T-cell (primary cell): ENCODE data around the gene SLC44A5. TPM values are rescaled to one million over a fixed set of nuclear protein-coding genes. Genes with fewer than 3 reads are reported as not detected.

Experiments
- ATAC-seq, 4 experiments: fragments of 200-7000 bp in 3 of 4; fragments of 150-1000 bp in 1 of 4; cut with Tn5 transposase; replicated peaks in 1 of 4; 1 replicate in 3 of 4; 2 replicates in 1 of 4; pipeline ENCODE4 v1.10.0; 2021; ENCODE audit warnings: moderate library complexity in 3 of 4, mild to moderate bottlenecking in 2 of 4, moderate number of reproducible peaks in 1 of 4
- CTCF ChIA-PET, 2 donors: fragments of 300-600 bp; sonication (Branson Sonifier 250); formaldehyde crosslinking; loops; one replicate each; lab custom pipeline; 2022; ENCODE audit warnings: antibody characterized with exemption in 2 of 2; lab: Charles Lee
- POLR2A ChIA-PET, 2 donors: fragments of 300-600 bp; sonication (Branson Sonifier 250); formaldehyde crosslinking; loops; one replicate each; lab custom pipeline; 2022; ENCODE audit warnings: antibody characterized with exemption in 2 of 2; lab: Charles Lee
- DNase-seq, 35 experiments: peaks; one replicate each; pipeline versions ENCODE4 v3.0.0 to v3.0.0-alpha.2; 2013 to 2023
- H3K27ac ChIP-seq: one replicate; pipeline ENCODE4 v1.5.1; 2013; ENCODE audit warnings: low read length
- H3K27me3 ChIP-seq, 2 experiments: replicated peaks in 1 of 2; 1 replicate in 1 of 2; 2 replicates in 1 of 2; pipeline versions ENCODE4 v1.6.1 to v1.7.0; 2013; ENCODE audit warnings: low read length in 1 of 2, mixed read lengths in 1 of 2; ENCODE audit not compliant: control insufficient read depth in 2 of 2, insufficient read depth in 2 of 2; ENCODE audit errors: extremely low read depth in 1 of 2
- H3K36me3 ChIP-seq, 2 donors: 1 replicate in 1 of 2; 2 replicates in 1 of 2; pipeline versions ENCODE4 v1.6.1 to v1.7.0; 2013; ENCODE audit warnings: low read length in 1 of 2; ENCODE audit not compliant: control insufficient read depth in 2 of 2, insufficient read depth in 1 of 2; ENCODE audit errors: extremely low read depth in 1 of 2
- H3K4me1 ChIP-seq, 2 experiments: 1 replicate in 1 of 2; 2 replicates in 1 of 2; pipeline versions ENCODE4 v1.6.1 to v1.7.0; 2013; ENCODE audit warnings: low read length in 2 of 2, mixed read lengths in 1 of 2; ENCODE audit not compliant: insufficient read depth in 2 of 2, control insufficient read depth in 1 of 2; ENCODE audit errors: extremely low read depth in 1 of 2
- H3K4me3 ChIP-seq, 2 donors: 1 replicate in 1 of 2; 2 replicates in 1 of 2; pipeline versions ENCODE4 v1.5.1 to v1.7.0; 2013; ENCODE audit warnings: mild to moderate bottlenecking in 2 of 2, low read length in 1 of 2, moderate library complexity in 1 of 2; ENCODE audit not compliant: control insufficient read depth in 1 of 2; ENCODE audit errors: extremely low read depth in 1 of 2
- H3K9me3 ChIP-seq: 2 replicates; pipeline ENCODE4 v1.7.0; 2013
- H3K27ac Mint-ChIP-seq, 2 donors: one replicate each; pipeline ENCODE4 v1.8.0; 2020 to 2021; ENCODE audit warnings: mild to moderate bottlenecking in 2 of 2, mixed read lengths in 2 of 2
- H3K27me3 Mint-ChIP-seq, 2 donors: one replicate each; pipeline ENCODE4 v1.8.0; 2021 to 2022; ENCODE audit warnings: mixed read lengths in 2 of 2
- H3K36me3 Mint-ChIP-seq: one replicate; pipeline ENCODE4 v1.8.0; 2021; ENCODE audit warnings: mixed read lengths
- H3K4me1 Mint-ChIP-seq, 3 donors: one replicate each; pipeline ENCODE4 v1.8.0; 2020 to 2022; ENCODE audit warnings: mixed read lengths in 3 of 3, mild to moderate bottlenecking in 1 of 3
- H3K4me3 Mint-ChIP-seq, 3 donors: one replicate each; pipeline ENCODE4 v1.8.0; 2020 to 2022; ENCODE audit warnings: mild to moderate bottlenecking in 3 of 3, mixed read lengths in 3 of 3, moderate library complexity in 3 of 3
- H3K9me3 Mint-ChIP-seq, 3 donors: one replicate each; pipeline ENCODE4 v1.8.0; 2020 to 2022; ENCODE audit warnings: mixed read lengths in 3 of 3
- WGBS: methylation state at CpG from one replicate; pipeline ENCODE4 v1.1.5; 2013; ENCODE audit warnings: missing lambda C conversion rate; ENCODE audit not compliant: insufficient coverage; 5-methylcytosine and 5-hydroxymethylcytosine counted together
- total RNA-seq, 35 experiments: library from RNA in 6 of 35; stranded (reverse) in 6 of 35; fragments of 120-200 nt in 1 of 35; gene quantifications; one replicate each; pipeline versions ENCODE4 v1.2.1 to v1.2.4 and lab custom pipeline; 2013 to 2026

The SLC44A5 gene
- total RNA-seq, 5 donors from 2014 or later (not counting 1 experiment from before 2014, with no cell fraction given) = 0.06 to 2.4 (median 0.84) TPM; not detected in 1

GRCh38 chr1:75471252-75471651, 139.7 kb downstream of the SLC44A5 start:
- Mint-ChIP-seq H3K27ac (no peak overlapping the region), H3K27me3 (peaks cover 0 to 2% of the 10 kb centered on the region in 2 donors), H3K36me3 (no peaks in the 10 kb centered on the region), H3K9me3 (peaks cover 2 to 6% (median 3%) of the 10 kb centered on the region in 3 donors), H3K4me3 (no peak overlapping the region), H3K4me1 (no peaks in the 10 kb centered on the region)
- POLR2A ChIA-PET = no interaction called here
- no peaks in the 10 kb centered on the region for H3K27me3 ChIP-seq
- no peaks in the 10 kb centered on the region for H3K4me1 ChIP-seq
- CTCF ChIA-PET = no interaction called here
- no peak overlapping the region for H3K4me3 ChIP-seq
- H3K36me3 ChIP-seq = no peaks in the 10 kb centered on the region
- DNase-seq (no peak), ATAC-seq (no peak)
- H3K9me3 ChIP-seq = no peaks in the 10 kb centered on the region
- no CpG with 5 or more reads among the region's 3 CpGs for WGBS
- no peak overlapping the region for H3K27ac ChIP-seq

GRCh38 chr1:75470448-75470847, 140.5 kb downstream of the SLC44A5 start:
- H3K27me3 Mint-ChIP-seq = no peaks in the 10 kb centered on the region
- no peaks in the 10 kb centered on the region for H3K9me3 ChIP-seq
- no peak overlapping the region for H3K27ac Mint-ChIP-seq
- H3K36me3 Mint-ChIP-seq = no peaks in the 10 kb centered on the region
- WGBS = 84% methylated on average over 3 of the region's 6 CpGs
- H3K4me3 ChIP-seq = no peak overlapping the region
- no peaks in the 10 kb centered on the region for H3K4me1 ChIP-seq
- no peaks in the 10 kb centered on the region for H3K4me1 Mint-ChIP-seq
- DNase-seq (no peak), ATAC-seq (no peak)
- no peaks in the 10 kb centered on the region for H3K27me3 ChIP-seq
- H3K36me3 ChIP-seq = no peaks in the 10 kb centered on the region
- H3K9me3 Mint-ChIP-seq = peaks cover 2 to 6% (median 3%) of the 10 kb centered on the region in 3 donors
- H3K4me3 Mint-ChIP-seq = no peak overlapping the region
- no peak overlapping the region for H3K27ac ChIP-seq
- ChIA-PET CTCF (no interaction called here), POLR2A (no interaction called here)

- no peak overlapping the region for H3K27ac Mint-ChIP-seq
- no peak overlapping the region for H3K4me3 Mint-ChIP-seq
- Histone ChIP-seq H3K4me1 (no peaks in the 10 kb centered on the region), H3K4me3 (no peak overlapping the region), H3K27ac (no peak overlapping the region), H3K27me3 (no peaks in the 10 kb centered on the region), H3K36me3 (no peaks in the 10 kb centered on the region), H3K9me3 (no peaks in the 10 kb centered on the region)
- WGBS = no CpG with 5 or more reads among the region's 7 CpGs
- POLR2A ChIA-PET = no interaction called here
- no peaks in the 10 kb centered on the region for H3K4me1 Mint-ChIP-seq
- CTCF ChIA-PET = no interaction called here
- H3K36me3 Mint-ChIP-seq = no peaks in the 10 kb centered on the region
- H3K27me3 Mint-ChIP-seq = no peaks in the 10 kb centered on the region
- no peak for DNase-seq
- peaks cover 3 to 6% (median 5%) of the 10 kb centered on the region in 3 donors for H3K9me3 Mint-ChIP-seq
- no peak for ATAC-seq
Measured at GRCh38 chr1:75469586-75470173, 141.2 kb downstream of the SLC44A5 start.

DNA sequence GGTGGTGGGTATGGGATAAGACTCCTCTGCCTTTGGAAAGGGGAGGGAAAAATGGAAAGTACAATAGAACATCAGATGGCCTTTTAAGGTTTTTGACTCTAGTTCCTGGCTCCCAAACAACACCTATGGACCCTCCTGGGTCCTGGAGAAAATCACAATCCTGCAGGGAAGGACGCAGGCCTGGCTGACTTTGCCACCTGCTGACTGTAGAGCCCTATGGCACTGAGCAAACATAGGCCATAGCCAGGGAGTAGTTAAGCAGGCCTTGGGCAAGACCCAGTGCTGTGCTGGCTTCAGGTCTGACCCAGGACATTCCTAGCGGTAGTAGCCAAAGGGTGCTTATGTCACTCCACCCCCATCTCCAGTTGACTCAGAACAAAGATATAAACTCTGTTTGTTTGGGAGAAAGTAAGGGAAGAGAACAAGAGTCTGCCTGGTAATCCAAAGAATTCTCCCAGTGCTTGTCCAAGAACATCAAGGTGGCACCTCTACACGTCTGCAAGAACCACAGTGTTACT, 149.0 kb downstream of the SLC44A5 start:
- POLR2A ChIA-PET = no interaction called here
- DNase-seq = no peak
- Mint-ChIP-seq H3K4me3 (no peak overlapping the region), H3K9me3 (peaks cover 0 to 6% (median 0%) of the 10 kb centered on the region in 3 donors), H3K36me3 (no peaks in the 10 kb centered on the region), H3K27me3 (no peaks in the 10 kb centered on the region), H3K4me1 (no peaks in the 10 kb centered on the region), H3K27ac (no peak overlapping the region)
- 66% methylated on average over 2 of the region's 3 CpGs for WGBS
- no peak overlapping the region for H3K4me3 ChIP-seq
- H3K27ac ChIP-seq = no peak overlapping the region
- H3K27me3 ChIP-seq = no peaks in the 10 kb centered on the region
- CTCF ChIA-PET = no interaction called here
- no peaks in the 10 kb centered on the region for H3K4me1 ChIP-seq
- no peaks in the 10 kb centered on the region for H3K36me3 ChIP-seq
- no peaks in the 10 kb centered on the region for H3K9me3 ChIP-seq
- no peak for ATAC-seq

- Mint-ChIP-seq H3K27ac (no peak overlapping the region), H3K36me3 (no peaks in the 10 kb centered on the region), H3K27me3 (peaks cover 0 to 5% of the 10 kb centered on the region in 2 donors), H3K4me3 (no peak overlapping the region), H3K4me1 (no peaks in the 10 kb centered on the region), H3K9me3 (peaks cover 6 to 19% (median 16%) of the 10 kb centered on the region in 3 donors)
- POLR2A ChIA-PET = no interaction called here
- no peaks in the 10 kb centered on the region for H3K9me3 ChIP-seq
- WGBS = no CpG with 5 or more reads among the region's 5 CpGs
- CTCF ChIA-PET = interaction anchor here in 1 of 2 donors (0.6 kb wide), 1 partner anchor 544 kb away, joined by 3 read pairs; no protein-coding TSS in a partner anchor
- H3K36me3 ChIP-seq = no peaks in the 10 kb centered on the region
- DNase-seq = no peak
- H3K27ac ChIP-seq = no peak overlapping the region
- no peaks in the 10 kb centered on the region for H3K27me3 ChIP-seq
- no peak overlapping the region for H3K4me3 ChIP-seq
- H3K4me1 ChIP-seq = no peaks in the 10 kb centered on the region
- no peak for ATAC-seq
Measured at GRCh38 chr1:75449998-75450397, 160.9 kb downstream of the SLC44A5 start.

- WGBS = 100% methylated on average over 1 of the region's 1 CpG
- Histone ChIP-seq H3K9me3 (no peaks in the 10 kb centered on the region), H3K27me3 (no peaks in the 10 kb centered on the region), H3K27ac (no peak overlapping the region), H3K4me3 (no peak overlapping the region), H3K4me1 (no peaks in the 10 kb centered on the region), H3K36me3 (no peaks in the 10 kb centered on the region)
- H3K4me3 Mint-ChIP-seq = no peak overlapping the region
- H3K27me3 Mint-ChIP-seq = peaks cover 0 to 5% of the 10 kb centered on the region in 2 donors
- H3K9me3 Mint-ChIP-seq = peaks cover 0 to 6% (median 0%) of the 10 kb centered on the region in 3 donors
- CTCF ChIA-PET = interaction anchor here in 1 of 2 donors (0.7 kb wide), 1 partner anchor 42 kb away, joined by 5 read pairs; no protein-coding TSS in a partner anchor
- H3K27ac Mint-ChIP-seq = no peak overlapping the region
- H3K4me1 Mint-ChIP-seq = no peaks in the 10 kb centered on the region
- ATAC-seq (no peak), DNase-seq (no peak)
- H3K36me3 Mint-ChIP-seq = no peaks in the 10 kb centered on the region
- POLR2A ChIA-PET = no interaction called here
Measured at GRCh38 chr1:75444220-75444619, 166.7 kb downstream of the SLC44A5 start.
